Nephron progenitor cell (in vitro differentiated cells): ENCODE measurements around the gene MIA3.

Experiments
- DNase-seq: peaks from one replicate; pipeline ENCODE4 v3.0.0; 2021
- H3K27ac Mint-ChIP-seq: 2 replicates; pipeline ENCODE4 v1.8.0; 2021; ENCODE audit warnings: mild to moderate bottlenecking, moderate library complexity, mixed read lengths
- H3K27me3 Mint-ChIP-seq: 2 replicates; pipeline ENCODE4 v1.8.0; 2021; ENCODE audit warnings: mild to moderate bottlenecking, low read depth, mixed read lengths; ENCODE audit not compliant: poor library complexity
- H3K36me3 Mint-ChIP-seq: 2 replicates; pipeline ENCODE4 v1.8.0; 2021; ENCODE audit warnings: low read depth, mixed read lengths
- H3K4me1 Mint-ChIP-seq: 2 replicates; pipeline ENCODE4 v1.8.0; 2021; ENCODE audit warnings: mixed read lengths
- H3K4me3 Mint-ChIP-seq: 2 replicates; pipeline ENCODE4 v1.8.0; 2021; ENCODE audit warnings: mild to moderate bottlenecking, moderate library complexity, mixed read lengths
- H3K9me3 Mint-ChIP-seq: 2 replicates; pipeline ENCODE4 v1.8.0; 2021; ENCODE audit warnings: mild to moderate bottlenecking, moderate library complexity, mixed read lengths
- CTCF ChIP-seq: fragments of 200-600 bp; sonication (generic); IDR thresholded peaks from 2 replicates; pipeline ENCODE4 v1.5.0; 2021; ENCODE audit warnings: antibody characterized with exemption

The MIA3 gene

DNA sequence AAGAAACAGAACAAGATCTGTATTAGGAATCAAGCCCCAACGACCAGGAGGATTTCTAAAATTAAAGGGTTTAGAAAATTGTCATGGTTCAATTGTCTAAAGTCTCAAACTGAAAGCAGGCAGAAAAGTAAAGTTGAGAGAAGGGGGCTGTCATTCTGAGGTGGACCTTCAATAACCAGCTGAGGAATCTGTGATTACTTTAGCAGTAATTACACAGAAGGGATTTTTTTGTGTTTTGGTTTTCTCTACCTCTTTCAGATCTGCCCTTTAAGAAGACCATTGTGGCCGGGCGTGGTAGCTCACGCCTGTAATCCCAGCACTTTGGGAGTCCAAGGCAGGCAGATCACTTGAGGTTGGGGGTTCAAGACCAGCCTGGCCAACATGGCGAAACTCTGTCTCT lies 77.0 kb downstream of the MIA3 start:
- Mint-ChIP-seq H3K27me3 (no peaks in the 10 kb centered on the region), H3K4me1 (no peaks in the 10 kb centered on the region), H3K36me3 (peaks cover 20% of the 10 kb centered on the region), H3K9me3 (peaks cover 2% of the 10 kb centered on the region), H3K27ac (no peak overlapping the region), H3K4me3 (no peak overlapping the region)
- no peak for DNase-seq
- TF ChIP-seq CTCF, result no peak

DNA sequence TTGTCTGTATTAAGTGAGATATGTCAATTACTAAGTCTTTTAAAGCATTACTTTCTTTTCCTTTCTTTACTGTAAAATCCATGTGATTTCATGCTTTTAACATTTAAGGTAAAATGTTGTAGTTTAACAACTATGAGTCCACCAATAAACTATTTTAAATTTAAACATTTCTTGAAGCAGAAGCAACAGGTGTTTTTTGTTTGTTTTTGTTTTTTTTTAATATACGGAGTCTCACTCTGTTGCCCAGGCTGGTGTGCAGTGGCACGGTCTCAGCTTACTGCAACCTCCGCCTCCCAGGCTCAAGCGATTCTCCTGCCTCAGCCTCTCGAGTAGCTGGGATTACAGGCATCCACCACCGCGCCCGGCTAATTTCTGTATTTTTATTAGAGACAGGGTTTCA lies 78.8 kb downstream of the MIA3 start:
- peaks cover 4% of the 10 kb centered on the region for H3K9me3 Mint-ChIP-seq
- TF ChIP-seq CTCF, result no peak
- H3K4me3 Mint-ChIP-seq, result no peak overlapping the region
- peaks cover 37% of the 10 kb centered on the region for H3K36me3 Mint-ChIP-seq
- no peaks in the 10 kb centered on the region for H3K4me1 Mint-ChIP-seq
- no peak overlapping the region for H3K27ac Mint-ChIP-seq
- DNase-seq, result no peak
- no peaks in the 10 kb centered on the region for H3K27me3 Mint-ChIP-seq

GRCh38 chr1:222697203-222697602 lies 79.3 kb downstream of the MIA3 start:
- Mint-ChIP-seq H3K4me3 (no peak overlapping the region), H3K27ac (no peak overlapping the region), H3K9me3 (peaks cover 4% of the 10 kb centered on the region), H3K36me3 (peaks cover 40% of the 10 kb centered on the region), H3K27me3 (no peaks in the 10 kb centered on the region), H3K4me1 (no peaks in the 10 kb centered on the region)
- no peak for TF ChIP-seq CTCF
- DNase-seq, result no peak

DNA sequence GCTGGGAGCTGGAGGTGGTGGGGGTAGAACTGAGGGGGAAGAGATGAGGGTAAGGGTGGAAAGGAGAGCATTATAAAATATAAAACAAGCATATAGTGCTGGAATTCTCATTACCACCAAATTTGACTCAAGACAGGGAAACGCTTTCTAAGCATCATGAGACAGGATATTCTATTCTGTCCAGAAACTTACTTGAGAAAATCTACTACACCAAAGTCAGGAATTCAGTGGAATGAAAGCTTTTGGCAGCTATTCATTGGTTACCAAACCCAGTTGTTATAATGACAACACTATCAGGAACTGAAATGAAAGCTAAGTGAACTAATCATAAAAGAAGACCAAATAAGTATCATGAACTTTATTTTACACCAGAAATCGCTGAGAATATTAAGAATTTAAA lies 79.9 kb downstream of the MIA3 start:
- TF ChIP-seq CTCF, result no peak
- Mint-ChIP-seq H3K27ac (no peak overlapping the region), H3K9me3 (peaks cover 4% of the 10 kb centered on the region), H3K27me3 (no peaks in the 10 kb centered on the region), H3K36me3 (peaks cover 46% of the 10 kb centered on the region), H3K4me1 (no peaks in the 10 kb centered on the region), H3K4me3 (no peak overlapping the region)
- DNase-seq, result no peak

DNA sequence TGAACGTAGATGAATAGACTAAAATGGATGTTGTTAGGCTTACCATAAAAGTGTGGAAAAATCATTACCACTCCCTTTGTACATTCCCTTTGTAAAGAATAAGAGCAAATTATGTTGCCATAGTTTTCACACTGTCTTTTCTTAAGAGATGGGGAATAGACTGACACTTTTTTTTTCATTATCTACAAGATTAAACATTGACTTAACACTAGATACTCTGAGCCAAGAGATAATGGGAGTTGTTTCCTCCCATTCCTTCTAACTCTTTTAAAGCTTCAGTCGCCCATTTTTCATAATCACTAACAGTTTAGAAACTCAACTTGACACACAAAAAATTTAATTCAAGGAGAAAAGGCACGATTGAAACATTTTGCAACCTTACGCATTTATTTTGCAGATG lies 84.3 kb downstream of the MIA3 start:
- H3K4me3 Mint-ChIP-seq, result no peak overlapping the region

More for the DNA sequence above, 84.3 kb downstream of the MIA3 start:
- peaks cover 5% of the 10 kb centered on the region for H3K27me3 Mint-ChIP-seq
- DNase-seq, result no peak
- H3K27ac Mint-ChIP-seq, result peak overlapping the region; percentile 5
- no peaks in the 10 kb centered on the region for H3K4me1 Mint-ChIP-seq
- no peak for TF ChIP-seq CTCF
- peaks cover 88% of the 10 kb centered on the region for H3K36me3 Mint-ChIP-seq
- peaks cover 39% of the 10 kb centered on the region for H3K9me3 Mint-ChIP-seq
